Activated naive CD4-positive, alpha-beta T cell treated with anti-CD3 and anti-CD28 coated beads, Interleukin-2, amount 50 U/mL, for 16 hours (primary cell): ENCODE data around the gene C1QBP.
"Not testable (repeated sequence)": the region's sequence is repeated elsewhere in the genome, so short reads cannot be mapped to it uniquely, and the experiment has no call there.

Experiments used
- DNase-seq: peaks from one replicate; pipeline ENCODE4 v3.0.0-alpha.2; 2020

The C1QBP gene

DNA sequence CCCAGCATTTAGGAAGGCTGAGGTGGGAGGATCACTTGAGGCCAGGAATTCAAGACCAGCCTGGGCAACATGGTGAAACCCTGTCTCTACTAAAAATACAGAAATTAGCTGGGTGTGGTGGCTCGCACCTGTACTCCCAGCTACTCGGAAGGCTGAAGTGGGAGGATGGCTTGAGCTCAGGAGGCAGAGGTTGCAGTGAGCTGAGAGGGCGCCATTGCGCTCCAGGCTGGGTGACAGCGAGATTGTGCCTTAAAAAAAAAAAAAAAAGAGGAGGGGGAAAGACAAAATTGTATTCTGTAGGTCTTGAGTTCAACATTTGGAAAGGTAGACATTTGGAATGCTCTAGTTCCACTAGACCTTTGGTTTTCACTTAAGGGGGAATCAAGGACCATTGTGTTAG lies 7.7 kb downstream of the C1QBP start:
- DNase-seq, result not testable (repeated sequence)

DNA sequence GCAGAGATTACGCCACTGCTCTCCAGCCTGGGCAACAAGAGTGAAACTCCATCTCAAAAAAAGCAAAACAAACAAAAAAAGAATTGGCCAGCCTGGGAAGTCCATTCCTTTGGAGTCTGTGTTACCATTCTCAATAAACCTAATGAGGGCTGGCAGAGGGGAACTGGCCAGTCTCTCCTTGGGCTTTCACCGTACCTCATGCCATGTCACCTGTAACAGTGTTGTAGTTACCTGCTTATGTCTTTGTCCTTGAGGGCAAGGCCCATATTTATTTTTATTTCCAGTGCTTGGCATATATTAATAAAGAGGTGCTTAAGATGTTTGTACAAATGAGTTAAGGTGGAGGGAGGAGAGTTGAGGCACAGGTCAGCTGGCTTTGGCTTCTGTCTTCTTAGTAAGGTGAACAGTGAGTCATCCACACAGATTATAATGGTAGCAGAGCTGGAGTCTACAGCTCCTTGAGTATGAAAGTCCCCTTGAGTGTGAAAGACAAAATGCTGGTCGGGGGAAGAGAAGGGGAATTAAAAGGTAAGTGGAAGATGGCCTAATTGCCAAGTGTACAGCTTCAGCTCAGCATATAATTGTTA lies 8.4 kb downstream of the C1QBP start:
- DNase-seq, result no peak

DNA sequence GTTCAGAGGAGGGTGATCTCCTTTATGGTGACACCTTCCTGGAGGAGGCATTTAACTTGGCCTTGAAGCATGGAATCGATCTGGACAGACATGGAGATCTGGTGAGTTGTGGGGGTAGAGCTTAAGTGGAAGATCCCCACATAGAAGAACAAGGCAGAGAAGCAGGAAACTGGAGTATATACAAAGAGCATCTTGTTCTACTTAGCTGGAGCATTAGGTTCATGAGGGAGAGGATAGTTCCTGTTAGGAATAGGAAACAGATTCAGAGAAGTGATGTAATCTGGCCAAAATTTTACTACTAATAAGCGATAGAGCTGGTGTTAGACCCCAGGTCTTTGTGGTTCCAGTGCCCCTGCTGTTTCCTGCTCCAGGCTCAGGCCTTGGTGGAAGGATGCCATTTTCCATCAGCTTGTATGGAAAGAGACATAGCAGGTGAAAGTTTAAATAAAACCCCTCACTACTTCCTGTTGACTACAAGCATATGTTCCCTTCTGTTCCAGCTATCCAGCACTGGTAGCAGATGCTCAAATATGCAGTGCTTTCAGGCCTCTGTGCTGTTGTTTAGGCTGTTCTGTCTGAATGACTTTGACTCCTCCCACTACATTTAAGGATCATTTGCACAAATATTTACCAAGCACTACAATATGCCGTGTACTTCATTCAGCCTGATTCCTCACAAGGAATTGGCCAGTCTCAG lies 9.6 kb downstream of the C1QBP start:
- DNase-seq, result no peak

DNA sequence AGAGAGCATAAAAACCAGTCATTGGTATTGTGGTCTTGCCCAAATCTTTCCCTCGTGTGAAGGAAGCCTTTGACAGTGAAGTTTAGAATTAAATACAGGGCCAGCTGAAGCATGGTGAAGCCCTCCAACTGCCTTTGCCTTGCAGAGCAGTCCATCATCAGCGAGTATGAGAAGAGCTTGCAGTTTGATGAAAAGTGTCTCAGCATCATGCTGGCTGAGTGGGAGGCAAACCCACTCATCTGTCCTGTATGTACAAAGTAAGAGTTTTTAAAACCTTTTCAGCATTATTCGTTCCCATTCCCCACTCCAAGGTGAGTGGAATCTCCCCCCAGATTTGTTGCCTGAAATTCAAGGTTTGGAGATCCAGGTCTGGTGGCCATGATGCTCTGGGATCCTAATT lies 13.1 kb downstream of the C1QBP start:
- no peak for DNase-seq

DNA sequence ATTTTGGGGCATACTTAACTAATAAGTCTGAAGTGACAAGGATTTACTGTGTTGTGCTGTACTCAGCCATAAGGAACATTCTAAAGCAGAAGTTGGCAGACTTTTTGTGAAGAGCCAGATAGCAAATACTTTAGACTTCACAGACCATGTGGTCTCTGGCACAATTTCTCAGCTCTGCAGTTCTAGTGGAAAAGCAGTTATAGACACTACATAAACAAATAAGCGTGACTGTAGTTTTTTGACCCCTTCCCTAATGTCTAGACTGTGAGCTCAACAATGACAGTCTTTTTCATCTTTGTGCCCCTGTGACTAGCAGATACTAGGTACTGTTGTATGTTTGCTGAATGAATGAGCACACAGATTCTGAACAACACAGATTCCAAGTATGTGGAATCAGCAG lies 14.0 kb downstream of the C1QBP start:
- DNase-seq, result no peak

DNA sequence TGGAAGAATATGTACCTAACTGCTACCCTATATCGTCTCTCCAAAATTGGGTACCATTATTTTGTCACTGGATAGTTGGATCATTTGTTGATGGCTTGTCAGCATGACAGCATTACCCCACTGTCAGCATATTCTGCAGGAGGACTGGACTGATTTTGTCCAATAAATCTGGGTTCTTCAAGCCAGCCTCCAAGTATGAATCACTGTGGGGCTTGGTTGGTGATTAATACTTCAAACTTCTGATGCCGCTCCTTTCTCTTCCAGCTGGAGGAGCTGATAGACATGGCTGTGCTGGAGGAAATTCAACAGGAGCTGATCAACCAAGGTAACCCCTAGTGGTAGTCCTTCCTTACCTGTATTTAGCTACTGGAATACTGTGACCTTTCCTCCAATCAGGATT lies 16.4 kb downstream of the C1QBP start:
- DNase-seq, result no peak

DNA sequence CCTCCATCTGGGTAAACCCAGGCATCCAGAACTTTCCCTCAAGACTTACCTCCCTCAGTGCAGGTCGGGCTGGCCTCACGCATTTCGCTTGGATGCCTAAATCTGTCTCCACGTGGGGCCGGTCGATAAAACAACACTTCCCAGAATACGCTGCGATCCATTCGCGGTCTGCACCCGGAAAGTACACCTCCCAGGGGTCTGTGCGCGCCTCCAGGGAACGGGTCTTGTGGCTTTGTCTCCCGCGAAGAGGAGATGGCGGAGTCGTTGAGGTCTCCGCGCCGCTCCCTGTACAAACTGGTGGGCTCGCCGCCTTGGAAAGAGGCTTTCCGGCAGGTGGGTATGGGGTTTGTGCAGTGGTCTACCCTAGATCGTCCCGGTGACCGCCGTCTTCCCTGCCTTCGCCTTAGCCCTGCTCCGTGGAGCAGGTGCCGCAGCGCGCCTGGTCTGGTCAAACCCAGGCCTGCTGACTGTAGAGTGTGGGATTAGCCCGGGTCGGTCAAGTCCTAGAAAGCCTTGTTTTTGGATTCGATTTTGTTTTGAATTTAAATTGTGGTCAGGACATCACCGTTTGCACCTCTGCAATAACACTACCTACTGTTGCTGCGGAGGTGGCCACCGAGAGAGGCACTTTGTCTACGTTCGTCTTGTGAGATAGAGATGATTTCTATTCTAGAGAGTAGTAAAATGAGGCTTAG lies 18.8 kb downstream of the C1QBP start, which contains the start of gene RPAIN:
Gene RPAIN, plus strand, starts transcription at position 224 of the 695 bp plus-strand sequence. Its CDS starts 29 bp downstream, at position 253.
- peak; percentile 88 for DNase-seq

DNA sequence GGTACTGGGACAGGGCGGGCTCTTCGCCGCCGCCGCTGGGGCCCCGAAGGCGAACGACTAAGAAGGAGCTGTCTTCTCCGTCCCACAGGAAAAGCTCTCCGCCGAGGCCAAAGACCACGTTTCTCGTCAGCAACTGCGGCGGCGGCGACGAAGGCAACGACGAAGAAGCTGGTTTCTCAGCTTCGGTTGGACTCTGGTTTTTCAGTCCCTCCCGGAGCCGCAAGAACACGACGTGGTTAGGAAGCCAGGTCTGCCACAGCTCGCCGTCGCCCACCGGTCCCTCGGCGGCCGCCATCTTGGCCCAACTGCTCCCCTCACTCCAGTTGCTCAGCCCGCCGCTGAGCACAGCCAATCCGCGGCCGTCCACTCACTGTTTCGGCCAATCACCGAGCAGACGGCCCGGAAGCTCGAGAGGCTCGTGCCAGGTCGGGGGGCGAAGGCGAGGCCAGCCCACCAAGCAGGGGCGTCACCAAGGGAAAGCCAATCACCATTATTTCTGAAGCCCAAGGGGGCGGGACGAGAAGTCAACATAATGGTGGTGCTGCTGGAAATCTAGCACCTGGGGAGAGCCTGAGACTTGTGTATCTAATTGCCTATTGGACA lies 19.5 kb downstream of the C1QBP start, which contains the start of gene NUP88:
Gene NUP88, minus strand, starts transcription at position 307 of the 603 bp plus-strand sequence. Its CDS starts 12 bp downstream, at position 295.
- DNase-seq, result peak; percentile 98

DNA sequence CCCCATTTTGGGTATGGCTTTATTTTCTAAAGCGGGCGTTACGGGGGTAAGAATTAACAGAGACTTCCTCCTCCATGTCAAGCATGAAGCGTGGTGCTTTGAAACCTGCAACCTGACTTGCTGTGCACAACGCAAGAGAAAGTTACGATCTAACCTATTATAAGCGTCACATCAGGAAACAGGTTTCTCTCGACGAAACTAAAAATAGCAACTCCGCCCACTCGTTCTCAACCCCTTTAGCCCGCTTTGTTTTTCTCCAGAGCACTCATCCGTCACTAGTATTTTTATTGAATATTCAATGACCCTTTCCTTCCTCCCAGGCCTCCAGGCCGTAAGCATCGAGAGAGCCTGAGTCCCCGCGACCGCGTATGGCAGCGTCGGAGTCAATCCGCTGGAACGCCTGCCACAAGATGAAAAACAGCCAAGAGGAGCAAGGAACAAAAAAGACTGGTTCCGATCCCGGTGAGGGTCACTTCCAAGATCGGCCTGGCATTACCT lies 20.0 kb downstream of the C1QBP start:
- peak; percentile 69 for DNase-seq

DNA sequence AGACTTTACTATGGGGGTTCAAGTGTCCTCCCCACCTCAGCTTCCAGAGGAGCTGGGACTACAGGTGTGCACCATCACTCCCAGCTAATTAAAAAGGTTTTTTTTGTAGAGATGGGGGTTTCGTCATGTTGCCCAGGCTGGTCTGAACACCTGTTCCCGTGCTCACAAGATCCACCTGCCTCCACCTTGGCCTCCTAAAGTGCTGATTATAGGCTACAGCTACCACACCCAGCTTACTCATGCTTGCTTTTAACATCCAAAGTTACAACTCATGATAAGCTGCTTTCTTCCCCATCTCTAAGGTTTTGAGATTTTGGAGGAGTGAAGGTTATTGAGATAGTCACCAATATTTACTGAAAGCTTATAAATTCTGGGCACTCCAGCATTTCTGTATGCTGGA lies 22.1 kb downstream of the C1QBP start:
- DNase-seq, result no peak

DNA sequence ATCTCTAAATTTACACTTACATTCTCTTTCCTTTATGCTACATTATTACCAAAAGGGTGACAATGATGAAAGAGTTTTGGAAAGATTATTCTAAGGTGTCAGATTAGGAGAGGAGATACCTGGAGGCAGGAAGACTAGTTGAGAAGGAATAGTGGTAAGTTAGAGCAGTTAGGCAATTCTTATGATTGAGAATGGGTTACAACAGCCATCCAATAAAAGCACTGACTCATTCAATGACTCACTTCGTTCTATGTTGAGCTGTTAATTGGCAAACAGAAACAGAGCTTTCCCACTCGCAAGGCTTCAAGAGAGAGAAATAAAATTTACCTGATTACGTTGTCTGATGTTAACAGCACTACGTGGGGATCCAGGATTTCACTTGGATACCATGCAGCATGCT lies 25.3 kb downstream of the C1QBP start:
- no peak for DNase-seq

DNA sequence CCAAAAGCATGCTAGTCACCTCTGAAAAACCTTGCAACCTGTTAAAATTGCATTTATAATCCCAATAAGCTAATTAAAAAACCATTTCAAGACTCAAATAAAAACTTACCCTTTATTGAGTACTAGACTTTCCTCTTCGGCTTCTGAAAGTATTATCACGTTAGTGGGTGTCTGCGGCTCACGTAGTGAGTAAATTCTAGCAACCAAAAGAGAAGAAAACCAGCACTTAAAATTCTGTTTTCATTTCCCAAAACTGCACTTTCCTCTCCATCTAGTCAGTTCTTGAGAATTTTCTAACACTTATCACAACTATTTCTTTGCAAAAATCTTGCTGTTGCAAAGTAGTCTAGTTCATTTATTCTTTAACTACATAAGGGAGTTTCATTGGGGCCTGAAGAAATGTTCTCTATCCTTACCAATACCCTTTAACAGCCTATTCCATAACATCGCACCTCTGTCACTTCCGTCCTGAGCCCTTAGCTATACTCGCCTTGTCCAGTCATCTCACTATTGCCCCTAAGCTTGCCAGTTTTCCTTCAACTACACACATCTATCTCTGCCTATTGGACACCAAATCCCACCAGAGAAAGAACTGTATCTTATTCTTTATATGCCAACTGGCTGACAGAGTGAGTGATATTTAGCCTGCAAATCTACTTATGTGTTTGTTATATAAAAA lies 28.2 kb downstream of the C1QBP start:
- no peak for DNase-seq

DNA sequence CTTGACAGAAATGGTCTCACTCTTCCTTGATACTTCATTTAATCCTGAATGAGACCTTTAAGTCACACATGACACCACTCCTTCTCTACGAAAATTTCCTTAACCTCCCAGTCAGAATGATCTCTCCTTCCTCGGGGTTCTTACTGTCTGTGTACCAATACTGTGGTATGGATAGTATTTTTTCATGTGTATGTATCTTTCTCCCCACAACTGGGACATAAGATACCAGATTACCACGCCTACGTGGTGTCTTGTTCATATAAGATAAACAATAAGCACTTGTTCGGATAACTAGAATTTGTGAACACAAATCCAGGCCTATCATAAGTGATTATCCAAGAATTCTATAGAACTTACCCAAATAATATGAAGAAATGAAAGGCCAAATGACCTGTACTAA lies 30.8 kb downstream of the C1QBP start:
- DNase-seq, result no peak

DNA sequence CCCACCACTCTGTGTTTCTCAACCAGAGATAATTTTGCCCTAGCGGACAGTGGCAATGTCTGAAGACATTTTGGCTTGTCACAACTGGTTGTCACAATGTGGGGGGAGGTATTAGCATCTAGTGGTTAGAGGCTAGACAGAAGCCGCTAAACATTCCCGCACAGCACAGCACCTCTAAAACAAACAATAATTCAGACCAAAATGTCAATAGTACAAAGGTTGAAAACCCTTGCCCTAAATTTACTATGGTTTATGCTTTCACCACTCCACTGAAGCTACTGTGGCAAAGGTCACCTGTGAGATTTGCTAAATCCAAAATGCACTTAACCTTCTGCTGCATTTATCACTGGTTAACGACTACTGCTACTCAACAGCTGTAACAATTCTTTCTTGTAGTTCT lies 33.6 kb downstream of the C1QBP start:
- DNase-seq, result no peak

DNA sequence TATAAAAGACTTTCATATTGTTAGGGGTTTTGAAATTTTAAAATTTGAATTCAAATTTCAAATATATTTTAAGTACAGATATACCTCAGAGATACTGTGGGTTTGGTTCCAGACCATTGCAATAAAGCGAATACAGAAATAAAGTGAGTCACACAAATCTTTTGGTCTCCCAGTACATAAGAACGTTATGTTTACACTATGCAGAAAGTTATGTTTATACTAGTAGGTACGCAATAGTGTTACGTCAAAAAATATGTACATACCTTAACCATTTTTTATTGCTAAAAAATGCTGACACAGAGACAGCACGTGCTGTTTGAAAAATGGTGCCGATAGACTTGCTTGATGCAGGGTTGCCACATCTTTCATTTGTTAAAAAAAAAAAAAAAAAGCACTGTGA lies 39.2 kb downstream of the C1QBP start:
- DNase-seq, result no peak

DNA sequence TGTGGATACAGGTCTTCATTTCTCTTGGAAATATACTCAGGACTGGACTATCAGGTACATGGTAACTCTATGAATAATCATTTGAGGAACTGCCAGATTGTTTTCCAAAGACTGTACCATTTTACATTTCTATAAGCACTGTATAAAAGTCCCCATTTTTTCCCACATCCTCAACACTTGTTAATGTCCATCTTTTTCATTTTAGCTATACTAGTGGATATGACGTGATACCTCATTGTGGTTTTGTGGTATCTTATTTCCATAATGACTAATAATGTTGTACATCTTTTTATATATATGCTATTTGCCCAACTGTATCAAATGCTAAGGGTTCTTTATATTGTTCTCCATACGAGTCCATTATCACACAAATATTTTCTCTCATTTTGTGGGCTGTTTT lies 42.3 kb downstream of the C1QBP start:
- DNase-seq, result no peak

DNA sequence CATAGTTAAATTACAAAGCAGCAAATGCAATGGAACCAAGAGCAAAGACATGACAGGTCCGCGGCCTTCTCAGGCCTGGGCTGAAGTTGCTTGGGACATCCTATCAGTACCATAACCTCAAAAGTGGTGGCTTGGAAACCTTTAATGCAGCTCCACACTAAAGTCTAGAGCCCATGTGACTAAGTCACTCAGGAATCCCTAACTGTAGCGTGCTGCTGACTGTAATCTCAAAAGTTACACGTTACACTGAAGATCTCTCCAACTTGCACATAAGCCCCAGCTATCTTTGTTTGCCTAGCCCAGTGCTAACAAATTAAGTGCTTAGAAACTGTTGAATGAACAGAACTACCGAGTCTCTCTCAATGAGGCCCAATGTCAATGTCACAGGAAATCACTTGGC lies 47.3 kb downstream of the C1QBP start:
- DNase-seq, result no peak
